OCI-LY7 (cell line): ENCODE data around the gene DPYD. TPM values are rescaled to one million over a fixed set of nuclear protein-coding genes. Genes with fewer than 3 reads are reported as not detected.

Experiments
- BruUV-seq: library from RNA; stranded (reverse); fragments of 400-500 nt; replicated peaks from 2 replicates; lab custom pipeline; 2021; lab: Mats Ljungman, UMichigan
- CTCF ChIA-PET: fragments of 300-600 bp; sonication (Branson Sonifier 250); formaldehyde crosslinking; loops from one replicate; lab custom pipeline; 2022; ENCODE audit warnings: antibody characterized with exemption; ENCODE audit not compliant: unreplicated experiment; lab: Charles Lee
- POLR2A ChIA-PET: fragments of 300-600 bp; sonication (Branson Sonifier 250); formaldehyde crosslinking; loops from one replicate; lab custom pipeline; 2022; ENCODE audit warnings: antibody characterized with exemption; lab: Charles Lee
- DNase-seq: peaks from one replicate; pipeline ENCODE4 v3.0.0-alpha.2; 2015; ENCODE audit warnings: low spot score
- H2AFZ ChIP-seq: fragments of 200-600 bp; sonication (generic), shearing (Covaris generic); 2 replicates; pipeline ENCODE4 v1.6.1; 2014; ENCODE audit warnings: mild to moderate bottlenecking, antibody characterized with exemption, low read length, moderate library complexity
- H3K27ac ChIP-seq: fragments of 200-600 bp; sonication (generic); 2 replicates; pipeline ENCODE4 v1.5.1; 2014; ENCODE audit warnings: mixed run types, low read depth, mild to moderate bottlenecking, moderate library complexity, low read length, inconsistent platforms; ENCODE audit not compliant: poor library complexity, severe bottlenecking
- H3K36me3 ChIP-seq: fragments of 200-600 bp; sonication (generic); 2 replicates; pipeline ENCODE4 v1.6.1; 2014; ENCODE audit warnings: mild to moderate bottlenecking, antibody characterized with exemption, low read length, moderate library complexity, mixed read lengths; ENCODE audit not compliant: insufficient read depth
- H3K4me1 ChIP-seq: fragments of 200-600 bp; sonication (generic); 2 replicates; pipeline ENCODE4 v1.5.1; 2014; ENCODE audit warnings: mild to moderate bottlenecking, low read length; ENCODE audit not compliant: insufficient read depth, poor library complexity, severe bottlenecking
- H3K4me2 ChIP-seq: fragments of 200-600 bp; sonication (generic); 2 replicates; pipeline ENCODE4 v1.6.1; 2014; ENCODE audit warnings: mild to moderate bottlenecking, low read length
- H3K4me3 ChIP-seq: fragments of 200-600 bp; sonication (generic); 2 replicates; pipeline ENCODE4 v1.5.1; 2014; ENCODE audit warnings: mild to moderate bottlenecking, low read depth, low read length; ENCODE audit not compliant: poor library complexity, severe bottlenecking
- H3K79me2 ChIP-seq: fragments of 200-600 bp; sonication (generic); 2 replicates; pipeline ENCODE4 v1.6.1; 2016; ENCODE audit warnings: low read depth, mild to moderate bottlenecking, low read length, moderate library complexity, mixed read lengths; ENCODE audit not compliant: insufficient read depth
- H3K9me2 ChIP-seq: fragments of 200-600 bp; sonication (generic); 2 replicates; pipeline ENCODE4 v1.6.1; 2016; ENCODE audit warnings: mild to moderate bottlenecking, low read length, mixed read lengths; ENCODE audit not compliant: insufficient read depth
- H3K9me3 ChIP-seq: fragments of 200-600 bp; sonication (generic); 2 replicates; pipeline ENCODE4 v1.6.1; 2014; ENCODE audit warnings: mild to moderate bottlenecking, mixed run types, low read length, mixed read lengths
- H4K20me1 ChIP-seq: fragments of 200-600 bp; sonication (generic); 2 replicates; pipeline ENCODE4 v1.6.1; 2014; ENCODE audit warnings: mild to moderate bottlenecking, antibody characterized with exemption, low read length, moderate library complexity, mixed read lengths; ENCODE audit not compliant: insufficient read depth
- CTCF ChIP-seq: fragments of 200-600 bp; sonication (generic); conservative IDR thresholded peaks from 2 replicates; pipeline ENCODE4 v1.5.1; 2014; ENCODE audit warnings: mild to moderate bottlenecking, antibody characterized with exemption, low read length, moderate library complexity, mixed read lengths
- EZH2phosphoT487 ChIP-seq: fragments of 200-600 bp; sonication (generic); IDR thresholded peaks from 2 replicates; pipeline ENCODE4 v1.6.1; 2018; ENCODE audit warnings: low read depth, borderline replicate concordance, mild to moderate bottlenecking, mixed run types, antibody characterized with exemption, low read length, moderate library complexity, mixed read lengths
- intact Hi-C: fragments of 100-400 bp; cut with micrococcal nuclease; formaldehyde crosslinking; loops from one replicate; pipeline ENCODE4 v1.10.0; 2022; ENCODE audit not compliant: unreplicated experiment
- total RNA-seq, 2 experiments: library from RNA; depleted of rRNA in 1 of 2; stranded (reverse); fragments of >200 nt in 1 of 2; shearing (Covaris generic) in 1 of 2; gene quantifications; 2 replicates each; pipeline ENCODE4 v1.2.3, GENCODE V29; 2014 to 2022

DPYD gene
- total RNA-seq, 2 experiments from 2014 or later: 5.5 to 13.4 TPM

GRCh38 chr1:97138515-97139032 lies 782.3 kb downstream of the DPYD start:
- POLR2A ChIA-PET: interaction anchor here (0.6 to 0.9 kb wide), 5 partner anchors 10 to 1574 kb away, joined by 3 to 4 read pairs (median 3); no protein-coding TSS in a partner anchor
- H3K4me3 ChIP-seq: no peak overlapping the region

GRCh38 chr1:97137862-97138514 lies 782.8 kb downstream of the DPYD start:
- H3K4me2 ChIP-seq: peak overlapping the region; percentile 31
- peak overlapping the region; percentile 44; the same call in 1 of the 2 replicates for H2AFZ ChIP-seq
- H3K36me3 ChIP-seq: no peaks in the 10 kb centered on the region
- H3K27ac ChIP-seq: no peak overlapping the region
- POLR2A ChIA-PET: interaction anchor here (0.6 to 0.9 kb wide), 4 partner anchors 11 to 1574 kb away, joined by 3 to 4 read pairs (median 3); no protein-coding TSS in a partner anchor
- BruUV-seq: no TSS peak
- no peaks in the 10 kb centered on the region for H3K79me2 ChIP-seq
- intact Hi-C loops: no loop called here
- H3K4me3 ChIP-seq: no peak overlapping the region
- no peaks in the 10 kb centered on the region for H4K20me1 ChIP-seq
- CTCF ChIA-PET: interaction anchor here (1.0 kb wide), 1 partner anchor 13 kb away, joined by 3 read pairs; no protein-coding TSS in a partner anchor
- peak; percentile 55 for DNase-seq
- H3K4me1 ChIP-seq: peaks cover 8% of the 10 kb centered on the region
- no peaks in the 10 kb centered on the region for H3K9me2 ChIP-seq
- no peaks in the 10 kb centered on the region for H3K9me3 ChIP-seq
- TF ChIP-seq CTCF: peak; percentile 70
- no peak for TF ChIP-seq EZH2phosphoT487

More at GRCh38 chr1:97138515-97139032, 782.3 kb downstream of the DPYD start:
- BruUV-seq: no TSS peak
- Histone ChIP-seq H3K4me2 (peak overlapping the region; percentile 31), H3K36me3 (no peaks in the 10 kb centered on the region), H3K79me2 (no peaks in the 10 kb centered on the region), H3K4me1 (peaks cover 8% of the 10 kb centered on the region), H3K9me2 (no peaks in the 10 kb centered on the region), H4K20me1 (no peaks in the 10 kb centered on the region), H3K27ac (no peak overlapping the region), H3K9me3 (no peaks in the 10 kb centered on the region), H2AFZ (peak overlapping the region; percentile 44; the same call in 1 of the 2 replicates)
- intact Hi-C loops: no loop called here
- no peak for DNase-seq
- CTCF ChIA-PET: interaction anchor here (1.0 kb wide), 1 partner anchor 12 kb away, joined by 3 read pairs; no protein-coding TSS in a partner anchor
- TF ChIP-seq EZH2phosphoT487 (no peak), CTCF (peak; percentile 29; the same call in 1 of the 2 replicates)

- BruUV-seq: no TSS peak
- POLR2A ChIA-PET: interaction anchor here (0.6 kb wide), 1 partner anchor 145 kb away, joined by 3 read pairs; no protein-coding TSS in a partner anchor
- Histone ChIP-seq H2AFZ (no peak overlapping the region), H3K4me2 (no peak overlapping the region), H3K36me3 (no peaks in the 10 kb centered on the region), H3K79me2 (no peaks in the 10 kb centered on the region), H4K20me1 (no peaks in the 10 kb centered on the region), H3K9me3 (no peaks in the 10 kb centered on the region), H3K9me2 (no peaks in the 10 kb centered on the region), H3K27ac (no peak overlapping the region), H3K4me1 (peaks cover 8% of the 10 kb centered on the region), H3K4me3 (no peak overlapping the region)
- intact Hi-C loops: no loop called here
- DNase-seq: no peak
- CTCF ChIA-PET: no interaction called here
- TF ChIP-seq EZH2phosphoT487: no peak
- TF ChIP-seq CTCF: no peak
Observed at GRCh38 chr1:97136996-97137395, 783.8 kb downstream of the DPYD start.
